ENCODE results near the gene RSPH9. TPM values are rescaled to one million over a fixed set of nuclear protein-coding genes. Genes with fewer than 3 reads are reported as not detected.
"Not testable (repeated sequence)": the region's sequence is repeated elsewhere in the genome, so short reads cannot be mapped to it uniquely, and the experiment has no call there.

RSPH9 gene
- polyA plus RNA-seq, 1 experiment = 0.77 TPM

DNA sequence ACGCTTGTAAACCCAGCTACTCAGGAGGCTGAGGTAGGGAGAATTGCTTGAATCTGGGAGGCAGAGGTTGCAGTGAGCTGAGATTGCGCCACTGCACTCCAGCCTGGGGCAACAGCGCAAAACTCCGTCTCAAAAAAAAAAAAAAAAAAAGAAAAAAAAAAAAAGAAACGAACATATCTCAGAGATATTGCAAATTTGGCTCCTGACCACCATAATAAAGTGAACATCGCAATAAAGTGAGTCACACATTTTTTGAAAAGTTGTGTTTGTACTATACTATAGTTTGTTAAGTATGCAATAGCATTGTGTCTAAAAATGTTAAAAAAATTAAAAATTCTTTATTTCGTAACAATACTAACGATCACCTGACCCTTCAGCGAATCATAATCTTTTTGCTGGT is 13.3 kb downstream of the RSPH9 start:
- ChIA-PET CTCF (interaction anchor here (1.1 kb wide), 1 partner anchor 9 kb away, joined by 4 read pairs; no protein-coding TSS in a partner anchor), POLR2A (no interaction called here)

GRCh38 chr6:43662948-43663347 is 18.1 kb downstream of the RSPH9 start:
- POLR2A ChIA-PET; DNase-seq (ENCODE audit: low read depth); H3K27me3 ChIP-seq (ENCODE audit: control insufficient read depth, insufficient read depth, low read length); H3K36me3 ChIP-seq (ENCODE audit: control insufficient read depth, insufficient read depth, low read length); H3K4me3 ChIP-seq (ENCODE audit: low read depth, low read length): not testable (repeated sequence)
- CTCF ChIA-PET = interaction anchor here (0.6 to 2.9 kb wide), 3 partner anchors 99 to 416 kb away, joined by 3 to 11 read pairs (median 3); partner anchors contain the start of gene VEGFA

More for the DNA sequence above, 13.3 kb downstream of the RSPH9 start:
- no peak for TF ChIP-seq CTCF (IDR thresholded peaks at IDR 0.05; ENCODE audit: insufficient read depth, low read depth, low read length)
- Histone ChIP-seq H3K36me3 (ENCODE audit: control insufficient read depth, insufficient read depth, low read length) (no peaks in the 10 kb centered on the region), H3K4me3 (ENCODE audit: low read depth, low read length) (no peak overlapping the region), H3K27me3 (ENCODE audit: control insufficient read depth, insufficient read depth, low read length) (no peaks in the 10 kb centered on the region)
- no peak for DNase-seq (ENCODE audit: low read depth)

DNA sequence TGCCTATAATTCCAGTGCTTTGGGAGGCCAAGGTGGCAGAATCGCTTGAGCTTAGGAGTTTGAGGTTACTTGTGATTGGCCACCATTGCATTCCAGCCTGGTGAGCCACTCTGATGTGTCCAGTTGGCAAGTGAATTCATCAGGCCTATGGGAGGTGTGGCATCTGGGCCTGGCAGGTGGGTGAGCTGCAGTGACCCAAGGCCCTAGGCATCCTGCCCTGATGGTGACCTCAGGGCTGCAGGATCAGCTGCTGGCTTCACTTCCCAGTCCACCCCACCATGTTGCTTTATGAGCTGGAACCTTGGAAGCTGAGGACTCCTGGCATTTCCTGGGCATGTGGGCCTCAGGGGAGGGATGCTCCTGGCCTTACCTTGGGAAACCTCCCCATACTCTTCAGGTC is 20.5 kb downstream of the RSPH9 start:
- Histone ChIP-seq H3K27me3 (ENCODE audit: control insufficient read depth, insufficient read depth, low read length) (no peaks in the 10 kb centered on the region), H3K4me3 (ENCODE audit: low read depth, low read length) (no peak overlapping the region), H3K36me3 (ENCODE audit: control insufficient read depth, insufficient read depth, low read length) (no peaks in the 10 kb centered on the region)
- POLR2A ChIA-PET = no interaction called here
- DNase-seq (ENCODE audit: low read depth) = no peak
- CTCF ChIA-PET = interaction anchor here (1.1 to 8.8 kb wide), 14 partner anchors 9 to 421 kb away, joined by 3 to 120 read pairs (median 8); partner anchors contain the start of genes GTPBP2, RSPH9 and VEGFA
- TF ChIP-seq CTCF (IDR thresholded peaks at IDR 0.05; ENCODE audit: insufficient read depth, low read depth, low read length) = no peak

GRCh38 chr6:43666196-43666920 is 21.5 kb downstream of the RSPH9 start:
- Histone ChIP-seq H3K4me3 (ENCODE audit: low read depth, low read length) (no peak overlapping the region), H3K27me3 (ENCODE audit: control insufficient read depth, insufficient read depth, low read length) (no peaks in the 10 kb centered on the region), H3K36me3 (ENCODE audit: control insufficient read depth, insufficient read depth, low read length) (peaks cover 4% of the 10 kb centered on the region)
- DNase-seq (ENCODE audit: low read depth) = no peak
- TF ChIP-seq CTCF (IDR thresholded peaks at IDR 0.05; ENCODE audit: insufficient read depth, low read depth, low read length) = no peak
- POLR2A ChIA-PET = no interaction called here
- CTCF ChIA-PET = interaction anchor here (0.7 to 8.8 kb wide), 25 partner anchors 10 to 419 kb away, joined by 3 to 120 read pairs (median 7); partner anchors contain the start of genes GTPBP2, RSPH9 and VEGFA

- Histone ChIP-seq H3K27me3 (ENCODE audit: control insufficient read depth, insufficient read depth, low read length) (no peaks in the 10 kb centered on the region), H3K36me3 (ENCODE audit: control insufficient read depth, insufficient read depth, low read length) (peaks cover 11% of the 10 kb centered on the region), H3K4me3 (ENCODE audit: low read depth, low read length) (no peak overlapping the region)
- peak; percentile 98 for TF ChIP-seq CTCF (IDR thresholded peaks at IDR 0.05; ENCODE audit: insufficient read depth, low read depth, low read length)
- ChIA-PET CTCF (interaction anchor here (0.6 to 8.8 kb wide), 39 partner anchors 8 to 418 kb away, joined by 3 to 120 read pairs (median 5); partner anchors contain the start of genes GTPBP2, MRPS18A, RSPH9 and VEGFA), POLR2A (no interaction called here)
- DNase-seq (ENCODE audit: low read depth) = no peak
Measured at GRCh38 chr6:43667245-43668150, 22.7 kb downstream of the RSPH9 start.
